ENCODE measurements around the gene COX4I1.

GRCh38 chr16:85820604-85821372 is 21.3 kb downstream of the COX4I1 start:
- TF ChIP-seq, protein P1, sequence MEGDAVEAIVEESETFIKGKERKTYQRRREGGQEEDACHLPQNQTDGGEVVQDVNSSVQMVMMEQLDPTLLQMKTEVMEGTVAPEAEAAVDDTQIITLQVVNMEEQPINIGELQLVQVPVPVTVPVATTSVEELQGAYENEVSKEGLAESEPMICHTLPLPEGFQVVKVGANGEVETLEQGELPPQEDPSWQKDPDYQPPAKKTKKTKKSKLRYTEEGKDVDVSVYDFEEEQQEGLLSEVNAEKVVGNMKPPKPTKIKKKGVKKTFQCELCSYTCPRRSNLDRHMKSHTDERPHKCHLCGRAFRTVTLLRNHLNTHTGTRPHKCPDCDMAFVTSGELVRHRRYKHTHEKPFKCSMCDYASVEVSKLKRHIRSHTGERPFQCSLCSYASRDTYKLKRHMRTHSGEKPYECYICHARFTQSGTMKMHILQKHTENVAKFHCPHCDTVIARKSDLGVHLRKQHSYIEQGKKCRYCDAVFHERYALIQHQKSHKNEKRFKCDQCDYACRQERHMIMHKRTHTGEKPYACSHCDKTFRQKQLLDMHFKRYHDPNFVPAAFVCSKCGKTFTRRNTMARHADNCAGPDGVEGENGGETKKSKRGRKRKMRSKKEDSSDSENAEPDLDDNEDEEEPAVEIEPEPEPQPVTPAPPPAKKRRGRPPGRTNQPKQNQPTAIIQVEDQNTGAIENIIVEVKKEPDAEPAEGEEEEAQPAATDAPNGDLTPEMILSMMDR (IDR thresholded peaks at IDR 0.05): no peak
- TF ChIP-seq POLR2A (IDR thresholded peaks at IDR 0.05) (no peak), POLR2AphosphoS5 (IDR thresholded peaks at IDR 0.05; ENCODE audit: insufficient read depth in 1 of 2, low read depth in 1 of 2) (no peak)
